ENCODE measurements around the gene MLX.
"Not testable (repeated sequence)": the region's sequence is repeated elsewhere in the genome, so short reads cannot be mapped to it uniquely, and the experiment has no call there.

MLX gene

DNA sequence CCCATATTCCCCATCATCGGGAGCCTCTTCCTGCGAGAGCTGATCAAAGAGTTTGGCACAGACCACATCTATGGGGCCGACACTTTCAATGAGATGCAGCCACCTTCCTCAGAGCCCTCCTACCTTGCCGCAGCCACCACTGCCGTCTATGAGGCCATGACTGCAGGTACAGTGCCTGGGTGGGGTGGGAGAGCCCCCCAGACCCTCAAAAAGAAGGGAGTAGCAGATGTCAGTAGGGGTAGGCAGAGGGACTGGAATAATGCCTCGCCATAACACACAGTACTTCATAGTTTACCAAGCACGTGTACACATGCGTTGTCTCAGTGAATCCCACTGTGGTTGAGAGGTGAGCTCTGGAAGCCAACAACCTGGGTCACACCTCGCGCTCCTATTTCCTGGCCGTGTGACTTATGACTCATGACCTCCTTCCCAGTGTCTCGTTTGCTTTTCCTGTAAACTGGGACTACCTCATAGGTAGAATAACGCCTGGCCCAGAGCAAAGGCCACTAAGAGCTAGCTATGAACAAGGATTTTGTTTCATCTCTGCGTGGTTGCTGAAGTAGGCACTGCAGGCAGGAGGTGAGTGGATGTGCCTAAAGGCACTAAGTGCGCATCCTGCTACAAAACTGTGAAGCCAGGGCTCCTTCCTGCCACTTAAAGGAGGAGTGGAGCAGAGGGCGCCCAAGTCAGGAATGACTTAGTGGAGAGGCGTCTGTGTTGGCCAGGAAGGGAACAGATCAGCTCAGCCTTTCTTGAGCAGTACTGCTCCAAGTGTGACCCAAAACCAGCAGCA, 25.7 kb upstream of the MLX start:
- Histone ChIP-seq H3K27ac (ENCODE audit: low read length) (no peak overlapping the region), H3K36me3 (replicated peaks; ENCODE audit: low read depth, low read length) (peaks cover 33% of the 10 kb centered on the region), H3K4me3 (ENCODE audit: low read length) (no peak overlapping the region), H3K9ac (ENCODE audit: low read length) (no peak overlapping the region), H3K79me2 (ENCODE audit: low read length) (peaks cover 22% of the 10 kb centered on the region), H4K20me1 (ENCODE audit: insufficient read depth, low read length) (peaks cover 13% of the 10 kb centered on the region; the same call in 1 of the 2 replicates), H3K27me3 (ENCODE audit: low read depth, low read length) (no peaks in the 10 kb centered on the region), H3K4me1 (ENCODE audit: low read length) (peaks cover 14% of the 10 kb centered on the region), H3K9me3 (ENCODE audit: insufficient read depth, low read length) (no peaks in the 10 kb centered on the region), H2AFZ (ENCODE audit: low read depth, low read length) (no peak overlapping the region), H3K4me2 (ENCODE audit: low read length) (no peak overlapping the region)
- no peak for TF ChIP-seq EZH2phosphoT487 (IDR thresholded peaks at IDR 0.05; ENCODE audit: low read depth)
- TF ChIP-seq, protein P1, sequence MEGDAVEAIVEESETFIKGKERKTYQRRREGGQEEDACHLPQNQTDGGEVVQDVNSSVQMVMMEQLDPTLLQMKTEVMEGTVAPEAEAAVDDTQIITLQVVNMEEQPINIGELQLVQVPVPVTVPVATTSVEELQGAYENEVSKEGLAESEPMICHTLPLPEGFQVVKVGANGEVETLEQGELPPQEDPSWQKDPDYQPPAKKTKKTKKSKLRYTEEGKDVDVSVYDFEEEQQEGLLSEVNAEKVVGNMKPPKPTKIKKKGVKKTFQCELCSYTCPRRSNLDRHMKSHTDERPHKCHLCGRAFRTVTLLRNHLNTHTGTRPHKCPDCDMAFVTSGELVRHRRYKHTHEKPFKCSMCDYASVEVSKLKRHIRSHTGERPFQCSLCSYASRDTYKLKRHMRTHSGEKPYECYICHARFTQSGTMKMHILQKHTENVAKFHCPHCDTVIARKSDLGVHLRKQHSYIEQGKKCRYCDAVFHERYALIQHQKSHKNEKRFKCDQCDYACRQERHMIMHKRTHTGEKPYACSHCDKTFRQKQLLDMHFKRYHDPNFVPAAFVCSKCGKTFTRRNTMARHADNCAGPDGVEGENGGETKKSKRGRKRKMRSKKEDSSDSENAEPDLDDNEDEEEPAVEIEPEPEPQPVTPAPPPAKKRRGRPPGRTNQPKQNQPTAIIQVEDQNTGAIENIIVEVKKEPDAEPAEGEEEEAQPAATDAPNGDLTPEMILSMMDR (IDR thresholded peaks at IDR 0.05; ENCODE audit: low read depth, low read length): no peak

DNA sequence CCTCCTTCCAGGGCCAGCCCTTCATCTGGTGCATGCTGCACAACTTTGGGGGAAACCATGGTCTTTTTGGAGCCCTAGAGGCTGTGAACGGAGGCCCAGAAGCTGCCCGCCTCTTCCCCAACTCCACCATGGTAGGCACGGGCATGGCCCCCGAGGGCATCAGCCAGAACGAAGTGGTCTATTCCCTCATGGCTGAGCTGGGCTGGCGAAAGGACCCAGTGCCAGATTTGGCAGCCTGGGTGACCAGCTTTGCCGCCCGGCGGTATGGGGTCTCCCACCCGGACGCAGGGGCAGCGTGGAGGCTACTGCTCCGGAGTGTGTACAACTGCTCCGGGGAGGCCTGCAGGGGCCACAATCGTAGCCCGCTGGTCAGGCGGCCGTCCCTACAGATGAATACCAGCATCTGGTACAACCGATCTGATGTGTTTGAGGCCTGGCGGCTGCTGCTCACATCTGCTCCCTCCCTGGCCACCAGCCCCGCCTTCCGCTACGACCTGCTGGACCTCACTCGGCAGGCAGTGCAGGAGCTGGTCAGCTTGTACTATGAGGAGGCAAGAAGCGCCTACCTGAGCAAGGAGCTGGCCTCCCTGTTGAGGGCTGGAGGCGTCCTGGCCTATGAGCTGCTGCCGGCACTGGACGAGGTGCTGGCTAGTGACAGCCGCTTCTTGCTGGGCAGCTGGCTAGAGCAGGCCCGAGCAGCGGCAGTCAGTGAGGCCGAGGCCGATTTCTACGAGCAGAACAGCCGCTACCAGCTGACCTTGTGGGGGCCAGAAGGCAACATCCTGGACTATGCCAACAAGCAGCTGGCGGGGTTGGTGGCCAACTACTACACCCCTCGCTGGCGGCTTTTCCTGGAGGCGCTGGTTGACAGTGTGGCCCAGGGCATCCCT, 23.5 kb upstream of the MLX start:
- Histone ChIP-seq H3K4me1 (ENCODE audit: low read length) (no peaks in the 10 kb centered on the region), H3K36me3 (replicated peaks; ENCODE audit: low read depth, low read length) (peaks cover 27% of the 10 kb centered on the region), H3K9me3 (ENCODE audit: insufficient read depth, low read length) (no peaks in the 10 kb centered on the region), H2AFZ (ENCODE audit: low read depth, low read length) (no peak overlapping the region), H4K20me1 (ENCODE audit: insufficient read depth, low read length) (no peaks in the 10 kb centered on the region; the same call in 1 of the 2 replicates), H3K27ac (ENCODE audit: low read length) (no peak overlapping the region), H3K27me3 (ENCODE audit: low read depth, low read length) (no peaks in the 10 kb centered on the region), H3K4me3 (ENCODE audit: low read length) (no peak overlapping the region), H3K9ac (ENCODE audit: low read length) (no peak overlapping the region), H3K4me2 (ENCODE audit: low read length) (no peak overlapping the region), H3K79me2 (ENCODE audit: low read length) (no peaks in the 10 kb centered on the region)
- no peak for TF ChIP-seq EZH2phosphoT487 (IDR thresholded peaks at IDR 0.05; ENCODE audit: low read depth)
- TF ChIP-seq, protein P1 (IDR thresholded peaks at IDR 0.05; ENCODE audit: low read depth, low read length): no peak

DNA sequence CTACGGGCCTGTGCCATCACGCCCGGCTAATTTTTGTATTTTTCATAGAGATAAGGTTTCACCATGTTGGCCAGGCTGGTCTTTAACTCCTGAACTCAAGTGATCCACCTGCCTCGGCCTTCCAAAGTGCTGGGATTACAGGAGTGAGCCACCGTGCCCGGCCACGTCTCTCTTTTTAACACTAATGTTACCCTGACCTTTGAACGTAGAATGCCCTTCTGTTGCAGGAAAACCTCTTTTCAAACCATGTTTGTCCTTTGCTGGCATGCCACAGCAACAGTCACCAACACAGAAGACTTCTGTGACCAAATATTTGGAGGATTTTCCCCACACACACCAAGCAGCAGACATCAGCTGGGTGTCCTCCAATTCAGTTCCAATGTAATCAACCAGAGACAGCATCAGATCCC, 22.0 kb upstream of the MLX start:
- Histone ChIP-seq H3K9ac (ENCODE audit: low read length) (no peak overlapping the region), H3K9me3 (ENCODE audit: insufficient read depth, low read length) (no peaks in the 10 kb centered on the region), H3K79me2 (ENCODE audit: low read length) (no peaks in the 10 kb centered on the region), H3K4me3 (ENCODE audit: low read length) (no peak overlapping the region), H3K36me3 (replicated peaks; ENCODE audit: low read depth, low read length) (peaks cover 18% of the 10 kb centered on the region), H3K27me3 (ENCODE audit: low read depth, low read length) (no peaks in the 10 kb centered on the region), H2AFZ (ENCODE audit: low read depth, low read length) (no peak overlapping the region), H3K4me2 (ENCODE audit: low read length) (no peak overlapping the region), H3K4me1 (ENCODE audit: low read length) (no peaks in the 10 kb centered on the region), H4K20me1 (ENCODE audit: insufficient read depth, low read length) (no peaks in the 10 kb centered on the region), H3K27ac (ENCODE audit: low read length) (no peak overlapping the region)
- TF ChIP-seq EZH2phosphoT487 (IDR thresholded peaks at IDR 0.05; ENCODE audit: low read depth): no peak
- TF ChIP-seq, protein P1 (IDR thresholded peaks at IDR 0.05; ENCODE audit: low read depth, low read length): no peak

DNA sequence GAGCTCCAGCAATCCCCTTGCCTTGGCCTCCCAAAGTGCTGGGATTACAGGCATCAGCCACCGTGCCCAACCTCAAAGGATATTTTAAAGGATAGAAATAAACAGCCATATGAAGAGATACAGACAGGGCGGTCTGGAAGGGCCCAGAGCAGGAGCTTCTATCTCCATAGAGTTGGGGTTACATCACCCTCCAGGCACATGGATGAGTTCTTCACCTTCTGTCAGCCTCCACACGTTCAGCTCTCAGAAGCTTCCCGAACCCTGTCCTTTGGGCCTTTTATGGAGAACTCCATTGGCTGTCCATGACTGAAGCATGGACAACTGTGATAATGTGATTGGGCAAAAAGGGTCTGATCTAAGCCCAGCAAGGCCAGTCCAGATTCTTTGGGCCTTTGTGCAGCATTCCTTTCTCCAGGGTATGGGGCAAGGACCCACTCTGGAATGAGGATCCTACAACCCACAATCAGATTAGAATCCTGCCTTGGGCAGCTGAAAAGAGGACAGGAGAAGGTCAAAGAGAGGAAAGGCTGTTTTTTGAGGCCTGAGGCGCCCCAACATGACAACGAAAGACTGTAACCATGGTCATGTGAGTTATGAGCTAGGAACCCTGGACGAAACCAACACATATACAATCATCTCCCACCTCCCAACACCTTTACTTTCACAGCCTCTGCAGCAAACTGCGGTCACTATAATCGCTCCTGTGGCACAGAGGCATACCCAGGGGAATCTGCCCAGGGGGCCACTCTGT, 21.0 kb upstream of the MLX start:
- not testable (repeated sequence) for H3K9me3 ChIP-seq (ENCODE audit: insufficient read depth, low read length); H3K27me3 ChIP-seq (ENCODE audit: low read depth, low read length); H3K4me3 ChIP-seq (ENCODE audit: low read length); H4K20me1 ChIP-seq (ENCODE audit: insufficient read depth, low read length); H3K79me2 ChIP-seq (ENCODE audit: low read length); H3K4me2 ChIP-seq (ENCODE audit: low read length); H3K27ac ChIP-seq (ENCODE audit: low read length); H3K9ac ChIP-seq (ENCODE audit: low read length); H2AFZ ChIP-seq (ENCODE audit: low read depth, low read length); H3K4me1 ChIP-seq (ENCODE audit: low read length)
- peaks cover 15% of the 10 kb centered on the region for H3K36me3 ChIP-seq (replicated peaks; ENCODE audit: low read depth, low read length)
